Stimulated activated CD4-positive, alpha-beta T cell treated with anti-CD3 and anti-CD28 coated beads, Interleukin-15, amount 100 ng/mL, for 1 hour (primary cell): ENCODE results near the gene SF3B4.
"Not testable (repeated sequence)": the region's sequence is repeated elsewhere in the genome, so short reads cannot be mapped to it uniquely, and the experiment has no call there.

Experiments
- DNase-seq, 2 donors: peaks; one replicate each; pipeline ENCODE4 v3.0.0-alpha.2; 2020; ENCODE audit warnings: low read depth in 1 of 2, low spot score in 1 of 2

Gene SF3B4

GRCh38 chr1:149888247-149888998 lies 39.2 kb downstream of the SF3B4 start:
- peak; percentile 43 to 54 for DNase-seq

- DNase-seq, result peak; percentile 31 to 36
Measured at GRCh38 chr1:149887456-149888246, 40.0 kb downstream of the SF3B4 start.

DNA sequence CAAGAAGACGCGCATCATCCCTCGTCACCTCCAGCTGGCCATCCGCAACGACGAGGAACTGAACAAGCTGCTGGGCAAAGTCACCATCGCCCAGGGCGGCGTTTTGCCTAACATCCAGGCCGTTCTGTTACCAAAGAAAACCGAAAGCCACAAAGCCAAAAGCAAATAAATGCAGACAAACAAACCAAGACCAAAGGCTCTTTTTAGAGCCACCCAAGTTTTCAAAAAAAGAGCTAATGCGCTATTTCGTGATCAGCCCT lies 40.5 kb downstream of the SF3B4 start:
- DNase-seq, result not testable (repeated sequence)

DNA sequence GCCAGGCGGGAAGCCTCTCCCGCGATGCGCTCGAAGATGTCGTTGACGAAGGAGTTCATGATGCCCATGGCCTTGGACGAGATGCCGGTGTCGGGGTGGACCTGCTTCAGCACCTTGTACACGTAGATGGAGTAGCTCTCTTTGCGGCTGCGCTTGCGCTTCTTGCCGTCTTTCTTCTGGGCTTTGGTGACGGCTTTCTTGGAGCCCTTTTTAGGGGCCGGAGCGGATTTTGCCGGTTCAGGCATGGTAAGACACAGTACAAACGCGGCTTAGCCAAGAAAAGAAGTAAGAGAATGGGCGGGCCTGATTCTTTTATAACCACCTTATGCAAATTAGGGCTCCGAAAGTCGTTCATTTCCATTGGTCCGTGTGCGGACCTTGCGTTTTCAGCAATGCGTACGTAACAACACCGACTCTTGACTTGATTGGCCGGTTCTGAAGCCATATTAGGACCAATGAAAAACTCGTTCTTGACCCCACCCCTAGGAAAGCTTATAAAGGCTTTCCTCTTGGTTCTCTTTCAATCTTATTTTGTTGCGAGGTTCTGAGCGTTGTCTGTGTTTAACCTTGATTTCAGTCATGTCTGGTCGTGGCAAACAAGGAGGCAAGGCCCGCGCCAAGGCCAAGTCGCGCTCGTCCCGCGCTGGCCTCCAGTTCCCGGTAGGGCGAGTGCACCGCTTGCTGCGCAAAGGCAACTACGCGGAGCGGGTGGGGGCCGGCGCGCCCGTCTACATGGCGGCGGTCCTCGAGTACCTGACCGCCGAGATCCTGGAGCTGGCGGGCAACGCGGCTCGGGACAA lies 41.0 kb downstream of the SF3B4 start:
- DNase-seq, result peak; percentile 51 to 67

DNA sequence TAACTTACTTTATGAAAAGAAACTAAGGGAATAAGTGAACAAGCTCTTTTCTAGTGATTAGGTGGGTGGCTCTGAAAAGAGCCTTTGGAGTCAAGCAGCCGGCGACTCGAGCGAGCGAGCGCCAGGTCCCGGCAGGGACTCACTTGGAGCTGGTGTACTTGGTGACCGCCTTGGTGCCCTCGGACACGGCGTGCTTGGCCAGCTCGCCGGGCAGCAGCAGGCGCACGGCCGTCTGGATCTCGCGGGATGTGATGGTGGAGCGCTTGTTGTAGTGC lies 41.5 kb downstream of the SF3B4 start:
- not testable (repeated sequence) for DNase-seq

DNA sequence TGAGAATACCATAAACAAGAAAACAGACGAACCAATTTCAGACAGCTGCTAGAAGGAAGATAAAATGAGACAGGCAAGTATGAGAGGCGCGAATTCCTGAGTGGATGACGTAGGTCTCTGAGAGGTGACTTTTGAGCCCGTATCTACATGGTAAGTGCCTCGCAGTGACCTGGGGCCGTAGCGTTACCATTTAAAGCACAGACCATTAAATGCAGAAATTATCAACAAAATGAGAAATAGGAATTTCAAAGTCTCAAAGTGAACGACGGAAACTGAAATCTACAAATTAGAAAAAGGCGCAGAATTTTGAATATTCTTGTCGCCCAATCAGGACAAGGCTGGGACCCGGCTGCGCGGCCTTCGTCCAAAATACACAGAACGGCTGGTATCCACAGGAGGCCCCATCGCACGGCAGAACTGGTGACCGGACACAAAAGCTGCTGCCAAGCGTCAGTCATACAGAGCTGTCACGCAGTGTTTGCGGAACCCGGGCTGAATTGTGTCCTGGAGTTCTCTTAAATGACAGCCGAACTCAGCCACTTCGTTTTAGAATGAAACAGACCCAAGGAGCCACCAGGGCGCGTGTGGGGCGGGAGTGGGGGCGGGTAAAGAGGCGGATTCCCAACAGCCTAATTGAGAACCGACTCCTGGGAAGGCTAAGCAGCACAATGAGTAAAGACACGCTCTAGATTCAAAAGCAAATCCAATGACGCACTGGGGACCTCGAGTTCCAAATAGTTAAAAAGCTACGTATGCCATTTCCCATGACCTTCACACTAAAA lies 42.1 kb downstream of the SF3B4 start:
- peak; percentile 14 to 31 for DNase-seq

GRCh38 chr1:149884433-149885338 lies 42.9 kb downstream of the SF3B4 start:
- no peak for DNase-seq

DNA sequence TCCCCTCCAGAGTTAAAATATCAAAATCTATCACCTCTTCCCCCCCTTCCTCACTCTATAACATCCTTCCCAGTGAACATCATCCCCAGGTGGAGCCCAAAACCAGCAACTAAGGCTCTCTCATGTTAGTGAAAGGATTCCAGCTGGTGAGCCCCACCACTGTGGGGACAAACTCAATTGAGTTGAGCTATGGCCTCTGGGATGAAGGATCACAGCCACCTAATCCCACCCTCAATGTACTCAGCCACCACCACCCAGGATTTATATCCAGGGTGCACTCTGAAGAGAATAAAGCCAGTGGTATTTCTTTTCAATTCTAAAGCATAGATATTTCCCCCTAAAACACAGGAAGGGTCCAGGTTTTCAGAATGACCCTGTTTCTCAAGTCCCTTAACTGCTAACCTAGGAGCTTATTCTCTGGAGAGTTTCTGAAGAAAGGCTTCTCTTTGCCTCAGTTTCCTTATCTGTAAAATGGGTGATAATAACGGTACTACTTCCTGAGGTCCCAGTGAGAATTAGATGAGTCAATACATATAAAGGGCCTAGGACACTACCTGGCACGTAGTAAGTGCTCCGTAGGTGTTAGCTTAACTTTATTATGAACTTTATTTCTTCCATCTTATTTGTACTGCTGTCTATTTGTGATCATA lies 43.9 kb downstream of the SF3B4 start:
- DNase-seq, result no peak

DNA sequence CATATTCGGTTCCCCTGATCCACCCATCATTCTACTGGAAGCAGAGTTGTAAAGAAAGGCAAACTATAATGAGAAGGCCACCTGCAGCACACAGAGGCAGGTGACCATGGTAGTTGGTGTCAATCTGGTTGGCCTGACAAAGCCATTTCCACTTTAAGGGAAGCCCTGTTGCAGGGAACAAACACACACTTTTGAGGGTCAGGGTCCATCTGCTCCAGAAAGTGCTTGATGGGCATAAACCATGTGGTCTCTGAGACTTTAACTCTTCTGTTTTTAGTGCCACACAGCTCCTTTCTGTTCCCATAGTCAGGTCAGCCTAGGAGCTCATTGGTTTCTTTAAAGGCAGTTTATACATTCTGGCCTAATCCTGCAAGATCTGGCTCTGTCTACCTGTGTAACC lies 45.7 kb downstream of the SF3B4 start:
- DNase-seq, result no peak

DNA sequence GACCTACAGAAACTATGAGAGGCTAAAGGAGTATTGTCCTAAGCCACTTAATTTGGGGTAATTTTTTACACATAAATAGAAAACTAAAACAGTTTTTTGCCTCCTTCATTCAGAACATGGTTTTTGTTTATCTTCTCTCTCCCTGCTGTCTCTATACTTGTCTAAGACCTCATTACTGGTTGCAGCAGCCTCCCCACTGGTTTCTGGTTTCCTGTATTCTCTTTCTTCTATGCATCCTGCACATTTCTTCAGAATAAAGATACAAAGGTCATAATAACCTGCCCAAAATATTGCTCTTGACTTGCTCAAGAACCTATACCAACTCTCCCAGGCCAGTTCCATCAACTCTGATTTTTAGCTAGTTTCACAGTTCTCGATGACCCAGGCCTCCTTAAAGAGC lies 48.0 kb downstream of the SF3B4 start:
- no peak for DNase-seq

- no peak for DNase-seq
Measured at GRCh38 chr1:149877211-149877946, 50.2 kb downstream of the SF3B4 start.
